K562 (cell line): ENCODE measurements around the gene B2M. TPM values are rescaled to one million over a fixed set of nuclear protein-coding genes. Genes with fewer than 3 reads are reported as not detected.

ENCODE experiments used
- CHD2 ChIP-seq: IDR thresholded peaks from 2 replicates; pipeline ENCODE4 v1.6.1; 2011; ENCODE audit warnings: low read depth, low read length
- EP300 ChIP-seq: IDR thresholded peaks from 2 replicates; pipeline ENCODE4 v1.6.1; 2012; ENCODE audit warnings: low read length, improper control_type of control experiment
- GTF2F1 ChIP-seq: IDR thresholded peaks from 2 replicates; pipeline ENCODE4 v1.6.1; 2011; ENCODE audit warnings: low read depth, low read length, improper control_type of control experiment
- HDGF ChIP-seq: fragments of 450-650 bp; IDR thresholded peaks from 2 replicates; pipeline ENCODE4 v1.6.1; 2016
- LARP7 ChIP-seq: fragments of 450-650 bp; IDR thresholded peaks from 2 replicates; pipeline ENCODE4 v1.6.1; 2016
- NBN ChIP-seq: fragments of 450-650 bp; IDR thresholded peaks from 2 replicates; pipeline ENCODE4 v1.6.1; 2016; ENCODE audit warnings: low read depth, mild to moderate bottlenecking
- POLR3G ChIP-seq: IDR thresholded peaks from 2 replicates; pipeline ENCODE4 v1.6.1; 2011; ENCODE audit not compliant: insufficient read length, insufficient replicate concordance; ENCODE audit errors: extremely low read depth
- RBM34 ChIP-seq: fragments of 200-400 bp; formaldehyde crosslinking; IDR thresholded peaks from 2 replicates; pipeline ENCODE4 v1.6.1; 2018; ENCODE audit warnings: low read length, borderline replicate concordance; ENCODE audit not compliant: insufficient read depth
- TEAD4 ChIP-seq, 2 experiments: sonication (generic) in 1 of 2; formaldehyde crosslinking in 1 of 2; IDR thresholded peaks; 2 replicates each; pipeline versions ENCODE4 v1.6.1 to v1.8.0; 2012 to 2022; ENCODE audit warnings: borderline replicate concordance in 1 of 2, inconsistent platforms in 1 of 2, low read length in 1 of 2, mild to moderate bottlenecking in 1 of 2, missing genetic modification reagents in 1 of 2
- ZBTB1 ChIP-seq: sonication (generic); formaldehyde crosslinking; IDR thresholded peaks from 2 replicates; pipeline ENCODE4 v1.8.1; 2023; ENCODE audit warnings: missing genetic modification reagents, low read depth, mild to moderate bottlenecking, borderline replicate concordance
- ZNF165 ChIP-seq: fragments of 250-450 bp; sonication (Bioruptor Pico); IDR thresholded peaks from 2 replicates; pipeline ENCODE4 v1.4.0; 2020; ENCODE audit warnings: borderline replicate concordance
- polyA plus RNA-seq, 8 experiments: library from polyadenylated mRNA; depleted of rRNA in 4 of 8; stranded (reverse) in 5 of 8; unstranded in 3 of 8; fragments of >200 nt; fragmentation: Nextera tagmentation in 2 of 8; fragmentation: Illumina TruSeq in 1 of 8; extraction: Ambion mirVana in 2 of 8; extraction: Trizol in 1 of 8; gene quantifications; 2 replicates each; pipeline versions ENCODE4 v1.2.1 to v1.2.3, GENCODE V29; 2011 to 2014; ENCODE audit warnings: inconsistent platforms in 1 of 8, missing spikeins in 1 of 8
- total RNA-seq, 7 experiments: library from RNA; depleted of rRNA in 6 of 7; stranded (reverse); fragments of >200 nt in 6 of 7; fragmentation: Illumina TruSeq in 2 of 7; extraction: Trizol in 2 of 7; gene quantifications; 2 replicates each; pipeline versions ENCODE4 v1.2.1 to v1.2.3, GENCODE V29; 2011 to 2021; ENCODE audit warnings: low replicate concordance in 1 of 7
- TF ChIP-seq, protein P1 (sequence below): fragments of 250-450 bp; sonication (Bioruptor Pico); IDR thresholded peaks from 2 replicates; pipeline ENCODE4 v1.8.0; 2021; ENCODE audit warnings: borderline replicate concordance, mild to moderate bottlenecking, moderate library complexity; ENCODE audit not compliant: poor library complexity, severe bottlenecking
- TF ChIP-seq, protein P2 (sequence below): sonication (generic); formaldehyde crosslinking; IDR thresholded peaks from 2 replicates; pipeline ENCODE4 v1.8.1; 2023; ENCODE audit warnings: mild to moderate bottlenecking, missing genetic modification reagents
- TF ChIP-seq, protein P3 (sequence below): fragments of 450-650 bp; IDR thresholded peaks from 2 replicates; pipeline ENCODE4 v1.6.1; 2016
- TF ChIP-seq, protein P4 (sequence below): fragments of 250-450 bp; sonication (Bioruptor Pico); IDR thresholded peaks from 2 replicates; pipeline ENCODE4 v1.9.0; 2021; ENCODE audit warnings: mild to moderate bottlenecking, inconsistent platforms
- TF ChIP-seq, protein P5 (sequence below): fragments of 250-450 bp; sonication (Bioruptor Pico); IDR thresholded peaks from 2 replicates; pipeline ENCODE4 v1.4.0; 2020; ENCODE audit warnings: mild to moderate bottlenecking, moderate library complexity

B2M gene
- total and polyA plus RNA-seq, 9 of the 15 experiments (the other 6 are each of a cell fraction or from before 2014, with no cell fraction given): 460 to 3,138 (median 1,032) TPM

DNA sequence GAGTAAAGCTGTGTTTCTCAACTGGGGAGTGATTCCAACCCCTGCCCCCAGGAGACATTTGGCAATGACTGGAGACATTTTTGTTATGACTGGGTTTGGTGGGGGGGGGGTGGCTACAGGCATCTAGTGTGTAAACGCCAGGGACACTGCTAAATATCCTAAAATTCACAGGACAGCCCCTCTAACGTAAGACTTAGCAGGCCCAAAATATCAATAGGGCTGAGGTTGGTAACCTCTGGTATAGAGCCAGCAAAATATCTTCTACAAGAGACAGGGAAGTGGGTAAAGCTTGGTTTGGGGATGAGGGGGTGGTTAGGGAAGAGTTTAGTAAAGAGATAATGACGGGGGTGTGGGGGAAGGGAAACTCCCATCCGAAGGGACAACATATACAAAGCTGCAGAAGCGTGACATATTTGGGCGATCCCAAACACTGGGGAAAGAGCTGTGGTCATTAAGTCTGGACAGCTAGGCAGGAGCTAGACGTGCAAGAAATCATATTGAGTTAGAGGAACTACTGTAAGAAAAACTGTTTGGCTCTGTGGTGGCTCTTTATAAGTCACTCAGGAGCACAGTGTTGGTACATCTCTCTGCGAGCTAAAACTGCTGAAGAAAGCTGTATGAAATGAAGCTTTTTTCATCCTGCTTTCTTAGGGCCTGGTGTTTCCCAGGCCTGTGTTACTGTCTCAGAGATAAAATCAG is 24.3 kb downstream of the B2M start (continued):
- TF ChIP-seq, protein P1, sequence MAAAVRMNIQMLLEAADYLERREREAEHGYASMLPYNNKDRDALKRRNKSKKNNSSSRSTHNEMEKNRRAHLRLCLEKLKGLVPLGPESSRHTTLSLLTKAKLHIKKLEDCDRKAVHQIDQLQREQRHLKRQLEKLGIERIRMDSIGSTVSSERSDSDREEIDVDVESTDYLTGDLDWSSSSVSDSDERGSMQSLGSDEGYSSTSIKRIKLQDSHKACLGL: no peak
- no peak for TF ChIP-seq GTF2F1
- TF ChIP-seq, protein P2, sequence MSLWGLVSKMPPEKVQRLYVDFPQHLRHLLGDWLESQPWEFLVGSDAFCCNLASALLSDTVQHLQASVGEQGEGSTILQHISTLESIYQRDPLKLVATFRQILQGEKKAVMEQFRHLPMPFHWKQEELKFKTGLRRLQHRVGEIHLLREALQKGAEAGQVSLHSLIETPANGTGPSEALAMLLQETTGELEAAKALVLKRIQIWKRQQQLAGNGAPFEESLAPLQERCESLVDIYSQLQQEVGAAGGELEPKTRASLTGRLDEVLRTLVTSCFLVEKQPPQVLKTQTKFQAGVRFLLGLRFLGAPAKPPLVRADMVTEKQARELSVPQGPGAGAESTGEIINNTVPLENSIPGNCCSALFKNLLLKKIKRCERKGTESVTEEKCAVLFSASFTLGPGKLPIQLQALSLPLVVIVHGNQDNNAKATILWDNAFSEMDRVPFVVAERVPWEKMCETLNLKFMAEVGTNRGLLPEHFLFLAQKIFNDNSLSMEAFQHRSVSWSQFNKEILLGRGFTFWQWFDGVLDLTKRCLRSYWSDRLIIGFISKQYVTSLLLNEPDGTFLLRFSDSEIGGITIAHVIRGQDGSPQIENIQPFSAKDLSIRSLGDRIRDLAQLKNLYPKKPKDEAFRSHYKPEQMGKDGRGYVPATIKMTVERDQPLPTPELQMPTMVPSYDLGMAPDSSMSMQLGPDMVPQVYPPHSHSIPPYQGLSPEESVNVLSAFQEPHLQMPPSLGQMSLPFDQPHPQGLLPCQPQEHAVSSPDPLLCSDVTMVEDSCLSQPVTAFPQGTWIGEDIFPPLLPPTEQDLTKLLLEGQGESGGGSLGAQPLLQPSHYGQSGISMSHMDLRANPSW (CRISPR knock-in tag): no peak
- no peak; the same call in 1 of the 2 replicates for TF ChIP-seq EP300
- no peak for TF ChIP-seq HDGF
- no peak for TF ChIP-seq ZBTB1 (CRISPR knock-in tag)
- TF ChIP-seq CHD2: no peak
- TF ChIP-seq NBN: no peak
- no peak; the same call in 1 of the 2 replicates for TF ChIP-seq TEAD4 (IDR thresholded peaks at IDR 0.05; ENCODE audit: low read length)
- TF ChIP-seq TEAD4 (CRISPR knock-in tag; IDR thresholded peaks at IDR 0.05; ENCODE audit: borderline replicate concordance): no peak
- TF ChIP-seq, protein P3, sequence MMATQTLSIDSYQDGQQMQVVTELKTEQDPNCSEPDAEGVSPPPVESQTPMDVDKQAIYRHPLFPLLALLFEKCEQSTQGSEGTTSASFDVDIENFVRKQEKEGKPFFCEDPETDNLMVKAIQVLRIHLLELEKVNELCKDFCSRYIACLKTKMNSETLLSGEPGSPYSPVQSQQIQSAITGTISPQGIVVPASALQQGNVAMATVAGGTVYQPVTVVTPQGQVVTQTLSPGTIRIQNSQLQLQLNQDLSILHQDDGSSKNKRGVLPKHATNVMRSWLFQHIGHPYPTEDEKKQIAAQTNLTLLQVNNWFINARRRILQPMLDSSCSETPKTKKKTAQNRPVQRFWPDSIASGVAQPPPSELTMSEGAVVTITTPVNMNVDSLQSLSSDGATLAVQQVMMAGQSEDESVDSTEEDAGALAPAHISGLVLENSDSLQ: 0 out of 2 replicates have a peak, but pooled peaks have one; percentile 25
- TF ChIP-seq POLR3G: no peak
- TF ChIP-seq RBM34: no peak
- no peak for TF ChIP-seq ZNF165 (CRISPR knock-in tag)
- TF ChIP-seq LARP7: no peak
- TF ChIP-seq, protein P4, sequence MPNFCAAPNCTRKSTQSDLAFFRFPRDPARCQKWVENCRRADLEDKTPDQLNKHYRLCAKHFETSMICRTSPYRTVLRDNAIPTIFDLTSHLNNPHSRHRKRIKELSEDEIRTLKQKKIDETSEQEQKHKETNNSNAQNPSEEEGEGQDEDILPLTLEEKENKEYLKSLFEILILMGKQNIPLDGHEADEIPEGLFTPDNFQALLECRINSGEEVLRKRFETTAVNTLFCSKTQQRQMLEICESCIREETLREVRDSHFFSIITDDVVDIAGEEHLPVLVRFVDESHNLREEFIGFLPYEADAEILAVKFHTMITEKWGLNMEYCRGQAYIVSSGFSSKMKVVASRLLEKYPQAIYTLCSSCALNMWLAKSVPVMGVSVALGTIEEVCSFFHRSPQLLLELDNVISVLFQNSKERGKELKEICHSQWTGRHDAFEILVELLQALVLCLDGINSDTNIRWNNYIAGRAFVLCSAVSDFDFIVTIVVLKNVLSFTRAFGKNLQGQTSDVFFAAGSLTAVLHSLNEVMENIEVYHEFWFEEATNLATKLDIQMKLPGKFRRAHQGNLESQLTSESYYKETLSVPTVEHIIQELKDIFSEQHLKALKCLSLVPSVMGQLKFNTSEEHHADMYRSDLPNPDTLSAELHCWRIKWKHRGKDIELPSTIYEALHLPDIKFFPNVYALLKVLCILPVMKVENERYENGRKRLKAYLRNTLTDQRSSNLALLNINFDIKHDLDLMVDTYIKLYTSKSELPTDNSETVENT: no peak
- TF ChIP-seq, protein P5, sequence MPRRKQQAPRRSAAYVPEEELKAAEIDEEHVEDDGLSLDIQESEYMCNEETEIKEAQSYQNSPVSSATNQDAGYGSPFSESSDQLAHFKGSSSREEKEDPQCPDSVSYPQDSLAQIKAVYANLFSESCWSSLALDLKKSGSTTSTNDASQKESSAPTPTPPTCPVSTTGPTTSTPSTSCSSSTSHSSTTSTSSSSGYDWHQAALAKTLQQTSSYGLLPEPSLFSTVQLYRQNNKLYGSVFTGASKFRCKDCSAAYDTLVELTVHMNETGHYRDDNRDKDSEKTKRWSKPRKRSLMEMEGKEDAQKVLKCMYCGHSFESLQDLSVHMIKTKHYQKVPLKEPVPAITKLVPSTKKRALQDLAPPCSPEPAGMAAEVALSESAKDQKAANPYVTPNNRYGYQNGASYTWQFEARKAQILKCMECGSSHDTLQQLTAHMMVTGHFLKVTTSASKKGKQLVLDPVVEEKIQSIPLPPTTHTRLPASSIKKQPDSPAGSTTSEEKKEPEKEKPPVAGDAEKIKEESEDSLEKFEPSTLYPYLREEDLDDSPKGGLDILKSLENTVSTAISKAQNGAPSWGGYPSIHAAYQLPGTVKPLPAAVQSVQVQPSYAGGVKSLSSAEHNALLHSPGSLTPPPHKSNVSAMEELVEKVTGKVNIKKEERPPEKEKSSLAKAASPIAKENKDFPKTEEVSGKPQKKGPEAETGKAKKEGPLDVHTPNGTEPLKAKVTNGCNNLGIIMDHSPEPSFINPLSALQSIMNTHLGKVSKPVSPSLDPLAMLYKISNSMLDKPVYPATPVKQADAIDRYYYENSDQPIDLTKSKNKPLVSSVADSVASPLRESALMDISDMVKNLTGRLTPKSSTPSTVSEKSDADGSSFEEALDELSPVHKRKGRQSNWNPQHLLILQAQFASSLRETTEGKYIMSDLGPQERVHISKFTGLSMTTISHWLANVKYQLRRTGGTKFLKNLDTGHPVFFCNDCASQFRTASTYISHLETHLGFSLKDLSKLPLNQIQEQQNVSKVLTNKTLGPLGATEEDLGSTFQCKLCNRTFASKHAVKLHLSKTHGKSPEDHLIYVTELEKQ (CRISPR knock-in tag): no peak
